HepG2 (cell line): ENCODE measurements around the gene CACNA1C. TPM values are rescaled to one million over a fixed set of nuclear protein-coding genes. Genes with fewer than 3 reads are reported as not detected.

Experiments
- ATAC-seq: fragments of 200-7000 bp; cut with Tn5 transposase; 3 replicates; pipeline ENCODE4 v1.9.1; 2020; ENCODE audit warnings: mild to moderate bottlenecking, moderate library complexity
- BruUV-seq: library from RNA; stranded (reverse); fragments of 400-500 nt; replicated peaks from 2 replicates; lab custom pipeline; 2021; lab: Mats Ljungman, UMichigan
- CTCF ChIA-PET: fragments of 300-600 bp; formaldehyde crosslinking; extraction: SDS; loops from one replicate; lab custom pipeline; 2021; ENCODE audit warnings: low total read pairs, inconsistent platforms, low intra/inter-chr PET ratio; lab: Yijun Ruan, JAX
- POLR2A ChIA-PET: fragments of 350-600 bp; sonication (Branson Sonifier 250); formaldehyde crosslinking; loops from one replicate; lab custom pipeline; 2020; ENCODE audit warnings: antibody characterized with exemption, inconsistent platforms; lab: Yijun Ruan, JAX
- DNase-seq: peaks from one replicate; pipeline ENCODE4 v3.0.0-alpha.2; 2015; ENCODE audit warnings: low spot score
- FAIRE-seq: peaks from 3 replicates; lab custom pipeline; 2011; peaks lifted over from hg19 to GRCh38; lab: Jason Lieb, UNC
- H2AFZ ChIP-seq: one replicate; pipeline ENCODE4 v1.6.1; 2011; ENCODE audit warnings: low read length, inconsistent platforms
- H3K27ac ChIP-seq: fragments of 300-600 bp; 3 replicates; pipeline ENCODE4 v1.8.0; 2011; ENCODE audit warnings: mixed run types, mild to moderate bottlenecking, mixed read lengths, low read length, inconsistent platforms; ENCODE audit not compliant: insufficient read depth; ENCODE audit errors: extremely low read length
- H3K27me3 ChIP-seq, 2 experiments: fragments of 200-600 bp in 1 of 2; 2 replicates in 1 of 2; 3 replicates in 1 of 2; pipeline versions ENCODE4 v1.6.0 to v1.8.0; 2011; ENCODE audit warnings: low read length in 2 of 2, mild to moderate bottlenecking in 2 of 2, moderate library complexity in 2 of 2, inconsistent platforms in 1 of 2; ENCODE audit not compliant: insufficient read depth in 2 of 2, control insufficient read depth in 1 of 2
- H3K36me3 ChIP-seq, 2 experiments: fragments of 200-600 bp in 1 of 2; replicated peaks in 1 of 2; 2 replicates in 1 of 2; 3 replicates in 1 of 2; pipeline versions ENCODE4 v1.5.1 to v1.8.0; 2011; ENCODE audit warnings: low read length in 2 of 2, inconsistent platforms in 1 of 2; ENCODE audit not compliant: insufficient read depth in 2 of 2, control insufficient read depth in 1 of 2
- H3K4me1 ChIP-seq: 2 replicates; pipeline ENCODE4 v1.5.1; 2012; ENCODE audit warnings: low read length, inconsistent platforms; ENCODE audit not compliant: insufficient read depth
- H3K4me2 ChIP-seq: 2 replicates; pipeline ENCODE4 v1.6.0; 2011; ENCODE audit warnings: low read depth, low read length, inconsistent platforms
- H3K4me3 ChIP-seq, 3 experiments: fragments of 200-600 bp in 1 of 3; sonication (generic), shearing (Covaris generic) in 1 of 3; replicated peaks in 1 of 3; 2 replicates each; pipeline ENCODE4 v1.5.1; 2011 to 2016; ENCODE audit warnings: low read length in 3 of 3, inconsistent platforms in 2 of 3, low read depth in 2 of 3, mild to moderate bottlenecking in 2 of 3, control low read depth in 1 of 3, mixed read lengths in 1 of 3; ENCODE audit not compliant: insufficient read depth in 1 of 3
- H3K79me2 ChIP-seq: one replicate; pipeline ENCODE4 v1.6.1; 2011; ENCODE audit warnings: low read length, inconsistent platforms; ENCODE audit not compliant: insufficient read depth
- H3K9ac ChIP-seq: 2 replicates; pipeline ENCODE4 v1.6.0; 2011; ENCODE audit warnings: mild to moderate bottlenecking, low read depth, low read length, inconsistent platforms; ENCODE audit not compliant: insufficient read depth
- H3K9me3 ChIP-seq: 2 replicates; pipeline ENCODE4 v1.5.1; 2012; ENCODE audit warnings: mild to moderate bottlenecking, low read length
- H4K20me1 ChIP-seq: 2 replicates; pipeline ENCODE4 v1.6.0; 2011; ENCODE audit warnings: inconsistent platforms, mild to moderate bottlenecking, low read length, moderate library complexity; ENCODE audit not compliant: insufficient read depth
- ADNP ChIP-seq: sonication (generic); formaldehyde crosslinking; IDR thresholded peaks from 2 replicates; pipeline ENCODE4 v1.4.0; 2020; ENCODE audit warnings: missing genetic modification reagents
- CHCHD3 ChIP-seq: sonication (generic); formaldehyde crosslinking; IDR thresholded peaks from 2 replicates; pipeline ENCODE4 v1.8.0; 2022; ENCODE audit warnings: mild to moderate bottlenecking, missing genetic modification reagents, moderate library complexity
- DBP ChIP-seq: sonication (generic); formaldehyde crosslinking; IDR thresholded peaks from 2 replicates; pipeline ENCODE4 v1.4.0; 2020; ENCODE audit warnings: missing genetic modification reagents; ENCODE audit errors: not compliant biosample characterization
- KLF9 ChIP-seq: IDR thresholded peaks from 2 replicates; pipeline ENCODE4 v1.6.1; 2016; ENCODE audit warnings: low read depth
- KMT2A ChIP-seq: sonication (generic); formaldehyde crosslinking; IDR thresholded peaks from 2 replicates; pipeline ENCODE4 v1.4.0; 2020; ENCODE audit warnings: missing genetic modification reagents
- NFIB ChIP-seq: sonication (generic); formaldehyde crosslinking; IDR thresholded peaks from 2 replicates; pipeline ENCODE4 v1.9.0; 2021; ENCODE audit warnings: missing genetic modification reagents, mild to moderate bottlenecking, borderline replicate concordance
- POLR2AphosphoS2 ChIP-seq: IDR thresholded peaks from 2 replicates; pipeline ENCODE4 v1.6.1; 2011; ENCODE audit warnings: low read depth, low read length, improper control_type of control experiment
- RARA ChIP-seq: IDR thresholded peaks from 2 replicates; pipeline ENCODE4 v1.6.1; 2016; ENCODE audit warnings: missing genetic modification reagents, missing compliant biosample characterization
- TEAD3 ChIP-seq: optimal IDR thresholded peaks from 2 replicates; pipeline ENCODE3; 2016; ENCODE audit warnings: borderline replicate concordance
- ZFAT ChIP-seq: sonication (generic); formaldehyde crosslinking; conservative IDR thresholded peaks from 2 replicates; pipeline ENCODE4 v1.8.1; 2023; ENCODE audit warnings: missing genetic modification reagents, inconsistent platforms
- ZNF710 ChIP-seq: sonication (generic); formaldehyde crosslinking; IDR thresholded peaks from 2 replicates; pipeline ENCODE4 v1.5.0; 2020; ENCODE audit warnings: mild to moderate bottlenecking, missing genetic modification reagents, borderline replicate concordance
- ZNF761 ChIP-seq: sonication (generic); formaldehyde crosslinking; conservative IDR thresholded peaks from 2 replicates; pipeline ENCODE4 v1.4.0; 2020; ENCODE audit warnings: mild to moderate bottlenecking, missing genetic modification reagents
- ZNF784 ChIP-seq: sonication (generic); formaldehyde crosslinking; IDR thresholded peaks from 2 replicates; pipeline ENCODE4 v1.5.1; 2020; ENCODE audit warnings: missing genetic modification reagents, mild to moderate bottlenecking, borderline replicate concordance
- WGBS: methylation state at CpG from one replicate; pipeline ENCODE4 v1.1.6; 2017; ENCODE audit warnings: low lambda C conversion rate; 5-methylcytosine and 5-hydroxymethylcytosine counted together
- in situ Hi-C: cut with HindIII; loops from 2 replicates; pipeline ENCODE4 v1.10.0; 2017; ENCODE audit warnings: low pct_unique_long_range_greater_than_20kb; ENCODE audit not compliant: extremely low pct_ligation_motif_present
- intact Hi-C: fragments of 100-400 bp; cut with micrococcal nuclease; formaldehyde crosslinking; loops from one replicate; pipeline ENCODE4 v1.10.0; 2022; ENCODE audit not compliant: unreplicated experiment
- polyA plus RNA-seq, 8 experiments: library from polyadenylated mRNA; depleted of rRNA in 3 of 8; stranded (reverse) in 7 of 8; unstranded in 1 of 8; fragments of >200 nt; fragmentation: Illumina TruSeq in 4 of 8; extraction: Trizol in 4 of 8; gene quantifications; 2 replicates each; pipeline versions ENCODE4 v1.2.1 to v1.2.3, GENCODE V29; 2011 to 2016; ENCODE audit warnings: low read depth in 4 of 8, missing spikeins in 1 of 8, mixed read lengths in 1 of 8; ENCODE audit not compliant: insufficient read depth in 1 of 8
- total RNA-seq, 5 experiments: library from RNA; depleted of rRNA; stranded (reverse); fragments of >200 nt; fragmentation: Illumina TruSeq; extraction: Trizol; gene quantifications; 2 replicates each; pipeline ENCODE4 v1.2.3, GENCODE V29; 2016; ENCODE audit warnings: low read depth in 1 of 5

CACNA1C gene
- total and polyA plus RNA-seq, 2 of the 13 experiments (the other 11 are each of a cell fraction or from before 2014, with no cell fraction given), result not detected

- H3K27ac ChIP-seq, result no peak overlapping the region
- peaks cover 29% of the 10 kb centered on the region for H3K4me1 ChIP-seq
- BruUV-seq, result no TSS peak
- no peak for FAIRE-seq
- H3K4me2 ChIP-seq, result no peak overlapping the region
- WGBS, result 8% methylated on average over 1 of the region's 1 CpG
- H3K9ac ChIP-seq, result no peak overlapping the region
- no peaks in the 10 kb centered on the region for H3K79me2 ChIP-seq
- POLR2A ChIA-PET, result no interaction called here
- H3K4me3 ChIP-seq, result no peak overlapping the region
- no peaks in the 10 kb centered on the region for H4K20me1 ChIP-seq
- no peak for ATAC-seq
- H2AFZ ChIP-seq, result no peak overlapping the region
- H3K27me3 ChIP-seq, result peaks cover 0 to 8% of the 10 kb centered on the region in 2 experiments; a peak in 4 of 5 replicates
- TF ChIP-seq NFIB (CRISPR knock-in tag) (no peak), ZNF784 (CRISPR knock-in tag) (no peak), ZNF761 (CRISPR knock-in tag) (no peak), KLF9 (no peak)
- H3K36me3 ChIP-seq, result no peaks in the 10 kb centered on the region
- DNase-seq, result no peak
- CTCF ChIA-PET, result no interaction called here
- no peaks in the 10 kb centered on the region for H3K9me3 ChIP-seq
- in situ Hi-C loops (no loop called here), intact Hi-C loops (no loop called here)
Measured at GRCh38 chr12:2170376-2170775, 117.6 kb downstream of the CACNA1C start.

GRCh38 chr12:2171672-2172426 lies 119.1 kb downstream of the CACNA1C start:
- TF ChIP-seq ADNP (CRISPR knock-in tag) (no peak), CHCHD3 (CRISPR knock-in tag) (no peak), TEAD3 (CRISPR knock-in tag) (no peak), DBP (CRISPR knock-in tag) (no peak), ZNF710 (CRISPR knock-in tag) (no peak), RARA (no peak), POLR2AphosphoS2 (no peak), ZFAT (CRISPR knock-in tag) (no peak), KMT2A (CRISPR knock-in tag) (no peak)
- ATAC-seq (no peak), FAIRE-seq (no peak), DNase-seq (no peak)
- no TSS peak for BruUV-seq
- Histone ChIP-seq H3K79me2 (no peaks in the 10 kb centered on the region), H2AFZ (no peak overlapping the region), H3K27me3 (peaks cover 0 to 20% of the 10 kb centered on the region in 2 experiments; a peak in 4 of 5 replicates), H3K4me3 (no peak overlapping the region), H3K36me3 (no peaks in the 10 kb centered on the region), H4K20me1 (no peaks in the 10 kb centered on the region), H3K27ac (no peak overlapping the region), H3K9ac (no peak overlapping the region), H3K4me1 (peaks cover 20% of the 10 kb centered on the region), H3K4me2 (no peak overlapping the region), H3K9me3 (no peaks in the 10 kb centered on the region)
- ChIA-PET POLR2A (no interaction called here), CTCF (no interaction called here)
- in situ Hi-C loops (no loop called here), intact Hi-C loops (no loop called here)
- WGBS, result 50% methylated on average over 4 of the region's 11 CpGs
